Measurements from ENCODE around the gene GRM4. TPM values are rescaled to one million over a fixed set of nuclear protein-coding genes. Genes with fewer than 3 reads are reported as not detected.

The GRM4 gene
- total RNA-seq, 1 donor from 2014 or later, result 0.29 TPM

DNA sequence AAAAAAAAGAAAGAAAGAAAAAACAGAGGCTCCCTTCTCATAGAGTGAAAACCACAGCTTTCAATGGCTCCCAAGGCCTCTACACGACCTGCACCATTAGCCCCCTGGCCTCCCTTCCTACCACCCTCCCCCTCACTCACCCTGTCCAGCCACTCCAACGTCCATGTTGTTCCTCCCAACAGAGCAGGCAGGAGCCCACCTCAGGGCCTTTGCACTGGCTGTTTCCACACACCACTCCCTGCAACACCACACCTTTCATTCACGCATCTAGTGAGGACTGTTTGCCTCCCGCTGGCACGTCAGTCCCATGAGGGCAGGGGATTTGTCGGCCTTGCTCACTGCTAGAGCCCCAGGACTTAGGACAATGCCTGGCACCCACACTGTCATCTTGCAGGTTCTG lies 39.5 kb downstream of the GRM4 start:
- TF ChIP-seq, protein P1, sequence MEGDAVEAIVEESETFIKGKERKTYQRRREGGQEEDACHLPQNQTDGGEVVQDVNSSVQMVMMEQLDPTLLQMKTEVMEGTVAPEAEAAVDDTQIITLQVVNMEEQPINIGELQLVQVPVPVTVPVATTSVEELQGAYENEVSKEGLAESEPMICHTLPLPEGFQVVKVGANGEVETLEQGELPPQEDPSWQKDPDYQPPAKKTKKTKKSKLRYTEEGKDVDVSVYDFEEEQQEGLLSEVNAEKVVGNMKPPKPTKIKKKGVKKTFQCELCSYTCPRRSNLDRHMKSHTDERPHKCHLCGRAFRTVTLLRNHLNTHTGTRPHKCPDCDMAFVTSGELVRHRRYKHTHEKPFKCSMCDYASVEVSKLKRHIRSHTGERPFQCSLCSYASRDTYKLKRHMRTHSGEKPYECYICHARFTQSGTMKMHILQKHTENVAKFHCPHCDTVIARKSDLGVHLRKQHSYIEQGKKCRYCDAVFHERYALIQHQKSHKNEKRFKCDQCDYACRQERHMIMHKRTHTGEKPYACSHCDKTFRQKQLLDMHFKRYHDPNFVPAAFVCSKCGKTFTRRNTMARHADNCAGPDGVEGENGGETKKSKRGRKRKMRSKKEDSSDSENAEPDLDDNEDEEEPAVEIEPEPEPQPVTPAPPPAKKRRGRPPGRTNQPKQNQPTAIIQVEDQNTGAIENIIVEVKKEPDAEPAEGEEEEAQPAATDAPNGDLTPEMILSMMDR (IDR thresholded peaks at IDR 0.05), result no peak
- no peaks in the 10 kb centered on the region for H3K27me3 ChIP-seq
- H3K4me3 ChIP-seq, result no peak overlapping the region
- intact Hi-C loops (cut with DNase I), result no loop called here
- no peaks in the 10 kb centered on the region for H3K36me3 ChIP-seq
- no peaks in the 10 kb centered on the region for H3K4me1 ChIP-seq
- ATAC-seq (no peak), DNase-seq (no peak)
- H3K27ac ChIP-seq, result no peak overlapping the region
- H3K9me3 ChIP-seq, result no peaks in the 10 kb centered on the region

DNA sequence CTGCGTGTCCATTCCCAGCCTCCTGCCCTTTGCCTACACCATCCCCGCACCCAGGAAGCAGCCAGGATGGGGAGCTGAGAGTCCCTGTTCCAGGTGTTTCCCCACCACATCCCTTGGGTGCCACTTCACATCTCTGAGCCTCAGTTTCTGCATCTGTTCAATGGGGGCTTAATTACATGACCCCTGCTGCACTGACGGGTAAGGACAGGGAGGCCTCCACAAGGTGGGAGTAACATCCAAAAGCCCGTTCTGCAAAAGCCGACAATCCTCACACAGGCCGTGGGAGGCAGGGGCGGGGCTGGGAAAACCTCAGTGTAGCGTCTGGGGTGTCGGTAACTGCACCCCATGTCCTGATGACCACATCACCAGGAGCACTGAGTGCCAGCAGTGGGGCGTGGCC lies 41.3 kb downstream of the GRM4 start:
- TF ChIP-seq, protein P1 (IDR thresholded peaks at IDR 0.05), result no peak
- no peak overlapping the region for H3K4me3 ChIP-seq
- H3K27ac ChIP-seq, result no peak overlapping the region
- H3K4me1 ChIP-seq, result no peaks in the 10 kb centered on the region
- no peak for DNase-seq
- no peak for ATAC-seq
- intact Hi-C loops (cut with DNase I), result no loop called here
- no peaks in the 10 kb centered on the region for H3K36me3 ChIP-seq
- no peaks in the 10 kb centered on the region for H3K9me3 ChIP-seq
- no peaks in the 10 kb centered on the region for H3K27me3 ChIP-seq

DNA sequence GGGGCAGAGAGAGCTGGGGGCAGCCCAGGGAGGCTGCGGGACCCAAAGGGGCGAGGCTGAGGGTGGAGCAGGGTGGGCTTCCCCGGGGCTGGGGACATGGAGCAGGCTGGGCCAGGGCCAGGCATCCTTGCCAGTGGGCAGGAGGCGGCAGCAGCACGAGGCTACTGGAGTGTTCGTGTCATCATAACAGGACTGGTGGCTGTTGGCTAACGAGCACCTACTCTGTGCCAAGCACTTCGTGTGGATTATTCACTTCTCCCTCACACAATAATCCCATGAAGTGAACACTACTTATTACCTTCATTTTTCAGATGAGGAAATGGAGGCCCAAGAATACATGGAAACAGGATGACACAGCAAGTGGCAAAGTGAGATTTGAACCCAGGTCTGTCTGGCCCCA lies 41.7 kb downstream of the GRM4 start:
- Histone ChIP-seq H3K27me3 (no peaks in the 10 kb centered on the region), H3K36me3 (no peaks in the 10 kb centered on the region), H3K4me1 (no peaks in the 10 kb centered on the region), H3K4me3 (no peak overlapping the region), H3K27ac (no peak overlapping the region), H3K9me3 (no peaks in the 10 kb centered on the region)
- intact Hi-C loops (cut with DNase I), result no loop called here
- ATAC-seq (no peak), DNase-seq (no peak)
- TF ChIP-seq, protein P1 (IDR thresholded peaks at IDR 0.05), result no peak

DNA sequence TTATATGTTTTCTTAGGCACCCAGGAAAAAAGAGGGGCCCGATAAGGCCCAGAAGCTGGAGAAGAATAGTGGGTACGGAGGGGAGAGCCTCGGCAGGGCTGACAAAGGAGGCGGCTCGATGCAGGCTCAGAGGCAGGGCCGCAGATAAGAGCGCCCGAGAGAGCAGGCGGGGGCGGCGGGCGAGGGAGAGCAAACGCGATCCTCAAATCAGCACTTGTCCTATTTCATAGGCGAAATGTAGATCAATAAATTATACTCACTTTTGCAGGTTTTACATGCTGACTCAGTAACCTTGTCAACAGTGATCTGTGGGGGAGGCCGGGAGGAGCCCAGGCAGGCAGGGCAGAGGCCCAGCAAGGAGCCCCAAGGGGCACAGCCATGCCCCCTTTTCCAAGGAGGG lies 42.6 kb downstream of the GRM4 start:
- intact Hi-C loops (cut with DNase I), result no loop called here
- Histone ChIP-seq H3K27me3 (no peaks in the 10 kb centered on the region), H3K4me1 (no peaks in the 10 kb centered on the region), H3K36me3 (no peaks in the 10 kb centered on the region), H3K4me3 (no peak overlapping the region), H3K9me3 (no peaks in the 10 kb centered on the region), H3K27ac (no peak overlapping the region)
- TF ChIP-seq, protein P1 (IDR thresholded peaks at IDR 0.05), result no peak
- no peak for ATAC-seq
- no peak for DNase-seq

DNA sequence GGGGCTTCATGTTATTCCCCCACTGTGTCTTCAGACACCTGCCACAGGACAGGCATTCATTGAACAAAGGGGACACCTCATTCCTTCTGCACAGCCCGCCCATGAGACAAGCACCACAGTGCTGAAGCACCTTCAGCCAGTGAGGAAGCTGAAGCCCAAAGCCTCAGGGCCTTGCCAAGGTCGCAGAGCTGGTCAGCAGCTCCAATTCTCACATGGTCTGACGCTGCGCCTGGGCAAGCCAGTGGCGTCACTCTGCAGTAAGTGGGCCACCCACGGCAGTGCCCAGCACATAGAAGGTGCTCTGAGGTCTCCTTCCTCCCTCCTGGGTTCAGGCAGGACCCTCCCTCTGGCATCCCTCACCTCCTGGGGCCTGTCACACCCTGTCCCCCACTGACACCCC lies 43.2 kb downstream of the GRM4 start:
- Histone ChIP-seq H3K36me3 (no peaks in the 10 kb centered on the region), H3K4me1 (no peaks in the 10 kb centered on the region), H3K27me3 (no peaks in the 10 kb centered on the region), H3K4me3 (no peak overlapping the region), H3K27ac (no peak overlapping the region), H3K9me3 (no peaks in the 10 kb centered on the region)
- intact Hi-C loops (cut with DNase I), result no loop called here
- DNase-seq, result no peak
- TF ChIP-seq, protein P1 (IDR thresholded peaks at IDR 0.05), result no peak
- no peak for ATAC-seq

DNA sequence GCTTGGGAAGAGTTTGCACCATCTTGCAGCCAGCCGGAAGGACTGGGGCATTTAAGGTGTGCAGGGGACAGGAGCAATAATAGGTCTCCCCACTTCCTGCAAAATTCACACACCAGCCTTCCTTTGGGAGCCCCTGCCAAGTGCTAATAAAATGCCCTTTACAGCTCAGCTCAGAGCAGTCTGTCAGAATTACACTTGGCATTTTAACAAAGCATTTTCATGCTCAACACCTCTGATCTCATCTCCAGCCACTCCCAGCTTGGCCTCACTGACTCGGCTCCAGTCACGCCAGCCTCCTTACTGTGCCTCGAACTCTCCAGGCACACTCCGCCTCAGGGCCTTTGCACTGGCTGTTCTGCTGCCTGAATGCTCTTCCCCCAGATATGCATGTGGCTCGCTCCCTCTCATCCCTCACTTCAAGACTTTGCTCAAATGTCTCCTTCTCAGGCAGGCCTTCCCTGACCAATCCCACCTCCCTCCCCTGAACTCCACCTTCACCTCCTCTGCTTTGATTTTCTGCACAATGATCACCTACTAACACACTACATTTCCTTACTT lies 43.7 kb downstream of the GRM4 start:
- Histone ChIP-seq H3K4me1 (no peaks in the 10 kb centered on the region), H3K4me3 (no peak overlapping the region), H3K27me3 (no peaks in the 10 kb centered on the region), H3K9me3 (no peaks in the 10 kb centered on the region), H3K27ac (no peak overlapping the region), H3K36me3 (no peaks in the 10 kb centered on the region)
- ATAC-seq (no peak), DNase-seq (no peak)
- TF ChIP-seq, protein P1 (IDR thresholded peaks at IDR 0.05), result no peak
- intact Hi-C loops (cut with DNase I), result no loop called here

Data from upper lobe of right lung (tissue), 1 donor.